Cerebellar nuclear complex (tissue), 1 donor: Measurements from ENCODE around the gene CCDC134.

Experiments
- DNase-seq, 2 experiments: peaks; one replicate each; lab custom pipeline; 2025; lab: John Stamatoyannopoulos, UW

Gene CCDC134

GRCh38 chr22:41800348-41801146 lies at the start of gene CCDC134:
Gene CCDC134, plus strand, starts transcription at chr22:41800679. Its CDS starts 8,212 bp downstream, at chr22:41808891.
- DNase-seq: peak; percentile 71 to 81

GRCh38 chr22:41752011-41752970 lies 48.2 kb upstream of the CCDC134 start:
- no peak for DNase-seq

- no peak for DNase-seq
Observed at GRCh38 chr22:41753984-41754383, 46.5 kb upstream of the CCDC134 start.

- no peak for DNase-seq
Observed at GRCh38 chr22:41757502-41757901, 43.0 kb upstream of the CCDC134 start.

- peak in 1 of 2 experiments; percentile 11 for DNase-seq
Observed at GRCh38 chr22:41758231-41758630, 42.2 kb upstream of the CCDC134 start.

- no peak for DNase-seq
Observed at GRCh38 chr22:41762980-41763779, 37.3 kb upstream of the CCDC134 start.

- DNase-seq: no peak
Observed at GRCh38 chr22:41766476-41766875, 34.0 kb upstream of the CCDC134 start.

GRCh38 chr22:41768430-41768829 lies 32.0 kb upstream of the CCDC134 start:
- no peak for DNase-seq

GRCh38 chr22:41770715-41771468 lies 29.6 kb upstream of the CCDC134 start:
- DNase-seq: no peak

GRCh38 chr22:41772198-41772597 lies 28.3 kb upstream of the CCDC134 start:
- no peak for DNase-seq

- no peak for DNase-seq
Observed at GRCh38 chr22:41772645-41773044, 27.8 kb upstream of the CCDC134 start.

GRCh38 chr22:41775338-41775737 lies 25.1 kb upstream of the CCDC134 start:
- DNase-seq: no peak

GRCh38 chr22:41775976-41776375 lies 24.5 kb upstream of the CCDC134 start:
- DNase-seq: no peak

- DNase-seq: no peak
Observed at GRCh38 chr22:41776381-41776780, 24.1 kb upstream of the CCDC134 start.

- DNase-seq: no peak
Observed at GRCh38 chr22:41777749-41778425, 22.6 kb upstream of the CCDC134 start.

GRCh38 chr22:41779929-41780505 lies 20.5 kb upstream of the CCDC134 start:
- DNase-seq: no peak

GRCh38 chr22:41780746-41781505 lies 19.6 kb upstream of the CCDC134 start:
- DNase-seq: no peak

GRCh38 chr22:41781507-41781906 lies 19.0 kb upstream of the CCDC134 start:
- DNase-seq: no peak

- DNase-seq: peak in 1 of 2 experiments; percentile 42
Observed at GRCh38 chr22:41782316-41782715, 18.2 kb upstream of the CCDC134 start.
